HepG2 (cell line): ENCODE data around the gene HBEGF. TPM values are rescaled to one million over a fixed set of nuclear protein-coding genes. Genes with fewer than 3 reads are reported as not detected.

Source experiments
- ARID2 ChIP-seq: sonication (generic); formaldehyde crosslinking; IDR thresholded peaks from 2 replicates; pipeline ENCODE4 v1.8.1; 2022; ENCODE audit warnings: mild to moderate bottlenecking, missing genetic modification reagents, borderline replicate concordance
- DNMT1 ChIP-seq: sonication (generic); formaldehyde crosslinking; IDR thresholded peaks from 2 replicates; pipeline ENCODE4 v1.5.1; 2020; ENCODE audit warnings: mild to moderate bottlenecking, missing genetic modification reagents
- ESRRA ChIP-seq: sonication (generic); formaldehyde crosslinking; IDR thresholded peaks from 2 replicates; pipeline ENCODE4 v1.5.1; 2020; ENCODE audit warnings: mild to moderate bottlenecking, low read depth, missing genetic modification reagents
- POGZ ChIP-seq: sonication (generic); formaldehyde crosslinking; IDR thresholded peaks from 2 replicates; pipeline ENCODE4 v1.4.0; 2020; ENCODE audit warnings: mild to moderate bottlenecking, missing genetic modification reagents
- SPEN ChIP-seq: sonication (generic); formaldehyde crosslinking; IDR thresholded peaks from 2 replicates; pipeline ENCODE4 v1.5.1; 2020; ENCODE audit warnings: low read depth, mild to moderate bottlenecking, missing genetic modification reagents
- TBX2 ChIP-seq: sonication (generic); formaldehyde crosslinking; IDR thresholded peaks from 2 replicates; pipeline ENCODE4 v1.5.0; 2020; ENCODE audit warnings: missing genetic modification reagents, mild to moderate bottlenecking, borderline replicate concordance
- TEF ChIP-seq: sonication (generic); formaldehyde crosslinking; IDR thresholded peaks from 2 replicates; pipeline ENCODE4 v1.5.0; 2020; ENCODE audit warnings: missing genetic modification reagents
- ZFP37 ChIP-seq: sonication (generic); formaldehyde crosslinking; IDR thresholded peaks from 2 replicates; pipeline ENCODE4 v1.4.0; 2020; ENCODE audit warnings: missing genetic modification reagents, borderline replicate concordance
- ZIK1 ChIP-seq: sonication (generic); formaldehyde crosslinking; IDR thresholded peaks from 2 replicates; pipeline ENCODE4 v1.5.0; 2020; ENCODE audit warnings: mild to moderate bottlenecking, low read depth, missing genetic modification reagents, borderline replicate concordance
- ZNF280B ChIP-seq: sonication (generic); formaldehyde crosslinking; IDR thresholded peaks from 2 replicates; pipeline ENCODE4 v1.5.0; 2020; ENCODE audit warnings: missing genetic modification reagents, mild to moderate bottlenecking, borderline replicate concordance
- ZNF441 ChIP-seq: sonication (generic); formaldehyde crosslinking; IDR thresholded peaks from 2 replicates; pipeline ENCODE4 v1.7.0; 2021; ENCODE audit warnings: missing genetic modification reagents, borderline replicate concordance
- ZNF687 ChIP-seq: sonication (generic); formaldehyde crosslinking; IDR thresholded peaks from 2 replicates; pipeline ENCODE4 v1.5.1; 2020; ENCODE audit warnings: mild to moderate bottlenecking, missing genetic modification reagents, moderate library complexity
- ZNF709 ChIP-seq: sonication (generic); formaldehyde crosslinking; IDR thresholded peaks from 2 replicates; pipeline ENCODE4 v1.5.0; 2020; ENCODE audit warnings: mild to moderate bottlenecking, missing genetic modification reagents
- ZNF746 ChIP-seq: sonication (generic); formaldehyde crosslinking; IDR thresholded peaks from 2 replicates; pipeline ENCODE4 v1.8.0; 2022; ENCODE audit warnings: mild to moderate bottlenecking, missing genetic modification reagents
- ZNF773 ChIP-seq: sonication (generic); formaldehyde crosslinking; IDR thresholded peaks from 2 replicates; pipeline ENCODE4 v1.4.0; 2020; ENCODE audit warnings: missing genetic modification reagents, borderline replicate concordance
- polyA plus RNA-seq, 8 experiments: library from polyadenylated mRNA; depleted of rRNA in 3 of 8; stranded (reverse) in 7 of 8; unstranded in 1 of 8; fragments of >200 nt; fragmentation: Illumina TruSeq in 4 of 8; extraction: Trizol in 4 of 8; gene quantifications; 2 replicates each; pipeline versions ENCODE4 v1.2.1 to v1.2.3, GENCODE V29; 2011 to 2016; ENCODE audit warnings: low read depth in 4 of 8, missing spikeins in 1 of 8, mixed read lengths in 1 of 8; ENCODE audit not compliant: insufficient read depth in 1 of 8
- total RNA-seq, 5 experiments: library from RNA; depleted of rRNA; stranded (reverse); fragments of >200 nt; fragmentation: Illumina TruSeq; extraction: Trizol; gene quantifications; 2 replicates each; pipeline ENCODE4 v1.2.3, GENCODE V29; 2016; ENCODE audit warnings: low read depth in 1 of 5
- TF ChIP-seq, protein P1 (sequence below): sonication (generic); formaldehyde crosslinking; IDR thresholded peaks from 2 replicates; pipeline ENCODE4 v1.4.0; 2020; ENCODE audit warnings: missing genetic modification reagents
- TF ChIP-seq, protein P2 (sequence below): sonication (generic); formaldehyde crosslinking; IDR thresholded peaks from 2 replicates; pipeline ENCODE4 v1.5.0; 2020; ENCODE audit warnings: missing genetic modification reagents

Gene HBEGF
- total and polyA plus RNA-seq, 2 of the 13 experiments (the other 11 are each of a cell fraction or from before 2014, with no cell fraction given), result 1.7 to 5.0 TPM

DNA sequence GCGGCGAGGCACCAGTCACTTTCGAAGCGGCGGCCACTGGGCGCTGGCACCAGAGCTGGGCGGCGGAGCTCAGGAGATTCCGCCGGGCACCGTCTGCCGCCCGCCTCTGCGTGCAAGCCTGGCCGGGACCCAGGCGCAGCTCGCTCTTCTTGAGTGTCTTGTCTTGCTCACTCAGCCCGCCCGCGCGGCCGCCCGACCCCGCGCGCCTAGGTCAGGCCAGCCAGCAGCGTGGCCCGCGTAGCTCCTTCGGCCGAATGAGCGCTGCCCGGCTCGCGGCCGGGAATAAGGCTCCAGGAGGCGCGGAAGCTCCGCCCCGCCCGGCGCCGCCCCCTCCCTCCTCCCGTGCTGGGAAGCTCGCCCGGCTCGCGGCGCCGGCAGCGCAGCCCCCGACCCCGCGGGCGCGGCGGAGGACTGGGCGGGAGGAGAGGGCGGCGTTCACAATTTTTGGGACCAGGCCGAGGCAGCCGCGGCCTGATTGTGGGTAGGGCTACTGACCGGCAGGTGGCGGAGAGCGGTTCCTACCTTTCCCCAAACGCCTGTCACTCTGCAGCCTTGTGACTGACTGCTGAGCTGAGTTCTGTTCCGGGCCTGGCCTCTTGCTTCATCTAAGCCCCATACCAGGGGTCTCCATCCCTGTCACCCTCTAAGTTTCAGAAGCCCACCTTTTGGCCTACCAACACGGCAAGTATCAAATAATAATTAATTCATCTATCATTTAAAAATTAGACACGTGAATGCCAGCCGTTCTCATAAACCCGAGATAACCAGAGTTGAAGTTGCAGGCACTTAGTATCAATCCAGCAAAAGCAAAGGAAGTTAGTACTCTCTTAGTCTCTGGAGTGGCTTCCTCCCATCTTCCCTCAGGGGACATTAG lies at the start of gene HBEGF (continued):
- no peak for TF ChIP-seq ZFP37 (CRISPR knock-in tag)
- no peak for TF ChIP-seq ZNF773
- TF ChIP-seq DNMT1 (CRISPR knock-in tag), result 0 out of 2 replicates have a peak, but pooled peaks have one; percentile 57
- TF ChIP-seq TEF (CRISPR knock-in tag), result no peak
- TF ChIP-seq ZNF746 (CRISPR knock-in tag), result 0 out of 2 replicates have a peak, but pooled peaks have one; percentile 38
- TF ChIP-seq, protein P1, sequence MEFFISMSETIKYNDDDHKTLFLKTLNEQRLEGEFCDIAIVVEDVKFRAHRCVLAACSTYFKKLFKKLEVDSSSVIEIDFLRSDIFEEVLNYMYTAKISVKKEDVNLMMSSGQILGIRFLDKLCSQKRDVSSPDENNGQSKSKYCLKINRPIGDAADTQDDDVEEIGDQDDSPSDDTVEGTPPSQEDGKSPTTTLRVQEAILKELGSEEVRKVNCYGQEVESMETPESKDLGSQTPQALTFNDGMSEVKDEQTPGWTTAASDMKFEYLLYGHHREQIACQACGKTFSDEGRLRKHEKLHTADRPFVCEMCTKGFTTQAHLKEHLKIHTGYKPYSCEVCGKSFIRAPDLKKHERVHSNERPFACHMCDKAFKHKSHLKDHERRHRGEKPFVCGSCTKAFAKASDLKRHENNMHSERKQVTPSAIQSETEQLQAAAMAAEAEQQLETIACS (CRISPR knock-in tag), result 0 out of 2 replicates have a peak, but pooled peaks have one; percentile 42
- 0 out of 2 replicates have a peak, but pooled peaks have one; percentile 28 for TF ChIP-seq SPEN (CRISPR knock-in tag)
- TF ChIP-seq ARID2 (CRISPR knock-in tag), result no peak
- TF ChIP-seq ZNF709 (CRISPR knock-in tag), result 0 out of 2 replicates have a peak, but pooled peaks have one; percentile 51
- peak; percentile 85; the same call in 1 of the 2 replicates for TF ChIP-seq ZNF280B (CRISPR knock-in tag)
- TF ChIP-seq ZNF687 (CRISPR knock-in tag), result peak; percentile 85
- TF ChIP-seq ZNF441 (CRISPR knock-in tag), result peak; percentile 57; the same call in 1 of the 2 replicates
- peak; percentile 34; the same call in 1 of the 2 replicates for TF ChIP-seq TBX2 (CRISPR knock-in tag)
- peak; percentile 25; the same call in 1 of the 2 replicates for TF ChIP-seq ZIK1 (CRISPR knock-in tag)
- TF ChIP-seq, protein P2, sequence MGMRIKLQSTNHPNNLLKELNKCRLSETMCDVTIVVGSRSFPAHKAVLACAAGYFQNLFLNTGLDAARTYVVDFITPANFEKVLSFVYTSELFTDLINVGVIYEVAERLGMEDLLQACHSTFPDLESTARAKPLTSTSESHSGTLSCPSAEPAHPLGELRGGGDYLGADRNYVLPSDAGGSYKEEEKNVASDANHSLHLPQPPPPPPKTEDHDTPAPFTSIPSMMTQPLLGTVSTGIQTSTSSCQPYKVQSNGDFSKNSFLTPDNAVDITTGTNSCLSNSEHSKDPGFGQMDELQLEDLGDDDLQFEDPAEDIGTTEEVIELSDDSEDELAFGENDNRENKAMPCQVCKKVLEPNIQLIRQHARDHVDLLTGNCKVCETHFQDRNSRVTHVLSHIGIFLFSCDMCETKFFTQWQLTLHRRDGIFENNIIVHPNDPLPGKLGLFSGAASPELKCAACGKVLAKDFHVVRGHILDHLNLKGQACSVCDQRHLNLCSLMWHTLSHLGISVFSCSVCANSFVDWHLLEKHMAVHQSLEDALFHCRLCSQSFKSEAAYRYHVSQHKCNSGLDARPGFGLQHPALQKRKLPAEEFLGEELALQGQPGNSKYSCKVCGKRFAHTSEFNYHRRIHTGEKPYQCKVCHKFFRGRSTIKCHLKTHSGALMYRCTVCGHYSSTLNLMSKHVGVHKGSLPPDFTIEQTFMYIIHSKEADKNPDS (CRISPR knock-in tag), result peak; percentile 26; the same call in 1 of the 2 replicates
- TF ChIP-seq POGZ, result peak; percentile 58; the same call in 1 of the 2 replicates
- 0 out of 2 replicates have a peak, but pooled peaks have one; percentile 29 for TF ChIP-seq ESRRA (CRISPR knock-in tag)
